Loucy (cell line): ENCODE results near the gene CDC14A.

ENCODE experiments used
- H2AFZ ChIP-seq: fragments of 200-600 bp; sonication (generic); 2 replicates; pipeline ENCODE4 v1.6.0; 2016; ENCODE audit warnings: antibody characterized with exemption, mild to moderate bottlenecking, low read length, moderate library complexity
- H3F3A ChIP-seq: fragments of 200-600 bp; 2 replicates; pipeline ENCODE4 v1.6.0; 2016; ENCODE audit warnings: antibody characterized with exemption, low read depth, mild to moderate bottlenecking
- H3K27me3 ChIP-seq: fragments of 200-600 bp; sonication (generic); 2 replicates; pipeline ENCODE4 v1.6.1; 2014; ENCODE audit warnings: low read length, mild to moderate bottlenecking; ENCODE audit not compliant: insufficient read depth, poor library complexity, severe bottlenecking
- H3K36me3 ChIP-seq: fragments of 200-600 bp; sonication (generic); 2 replicates; pipeline ENCODE4 v1.6.1; 2016; ENCODE audit warnings: low read length; ENCODE audit not compliant: insufficient read depth
- H3K4me1 ChIP-seq: fragments of 200-600 bp; sonication (generic); 2 replicates; pipeline ENCODE4 v1.5.1; 2014; ENCODE audit warnings: low read length, mild to moderate bottlenecking; ENCODE audit not compliant: insufficient read depth, poor library complexity, severe bottlenecking
- H3K4me2 ChIP-seq: fragments of 200-600 bp; sonication (generic); 2 replicates; pipeline ENCODE4 v1.6.0; 2014; ENCODE audit warnings: antibody characterized with exemption, low read length, low read depth, mild to moderate bottlenecking; ENCODE audit not compliant: poor library complexity, severe bottlenecking
- H3K4me3 ChIP-seq: fragments of 200-600 bp; sonication (generic); 2 replicates; pipeline ENCODE4 v1.5.1; 2014; ENCODE audit warnings: low read length, mild to moderate bottlenecking, mixed read lengths; ENCODE audit not compliant: poor library complexity, severe bottlenecking
- H3K79me2 ChIP-seq: fragments of 200-600 bp; sonication (generic); 2 replicates; pipeline ENCODE4 v1.6.1; 2014; ENCODE audit warnings: low read length; ENCODE audit not compliant: insufficient read depth
- H3K9ac ChIP-seq: fragments of 200-600 bp; sonication (generic); 2 replicates; pipeline ENCODE4 v1.6.0; 2014; ENCODE audit warnings: mild to moderate bottlenecking, low read depth, low read length, moderate library complexity; ENCODE audit not compliant: poor library complexity, severe bottlenecking
- H3K9me2 ChIP-seq: fragments of 200-600 bp; sonication (generic); replicated peaks from 2 replicates; pipeline ENCODE4 v1.6.1; 2016; ENCODE audit warnings: low read depth, low read length, mixed read lengths
- H3K9me3 ChIP-seq: fragments of 200-600 bp; sonication (generic); 2 replicates; pipeline ENCODE4 v1.6.1; 2014; ENCODE audit warnings: mild to moderate bottlenecking, antibody characterized with exemption, low read length, low read depth; ENCODE audit not compliant: insufficient read depth
- H4K20me1 ChIP-seq: fragments of 200-600 bp; sonication (generic); 2 replicates; pipeline ENCODE4 v1.6.0; 2014; ENCODE audit warnings: antibody characterized with exemption, low read length, mild to moderate bottlenecking; ENCODE audit not compliant: insufficient read depth, poor library complexity, severe bottlenecking
- CTCF ChIP-seq: fragments of 200-600 bp; sonication (generic); conservative IDR thresholded peaks from 2 replicates; pipeline ENCODE4 v1.5.1; 2014; ENCODE audit warnings: mild to moderate bottlenecking, antibody characterized with exemption, low read length
- EZH2phosphoT487 ChIP-seq: fragments of 200-600 bp; IDR thresholded peaks from 2 replicates; pipeline ENCODE4 v1.6.1; 2018; ENCODE audit warnings: antibody characterized with exemption, mild to moderate bottlenecking, moderate library complexity, borderline replicate concordance

The CDC14A gene

GRCh38 chr1:100536031-100536430 lies 183.7 kb downstream of the CDC14A start:
- H3F3A ChIP-seq = no peaks in the 10 kb centered on the region
- no peaks in the 10 kb centered on the region for H3K36me3 ChIP-seq
- no peak overlapping the region for H3K9ac ChIP-seq
- no peaks in the 10 kb centered on the region for H3K27me3 ChIP-seq
- H3K4me3 ChIP-seq = no peak overlapping the region
- H3K4me1 ChIP-seq = peaks cover 35% of the 10 kb centered on the region
- no peak overlapping the region for H3K4me2 ChIP-seq
- H4K20me1 ChIP-seq = no peaks in the 10 kb centered on the region
- TF ChIP-seq CTCF (no peak), EZH2phosphoT487 (no peak)
- H3K79me2 ChIP-seq = no peaks in the 10 kb centered on the region
- no peak overlapping the region for H2AFZ ChIP-seq
- H3K9me2 ChIP-seq = no peaks in the 10 kb centered on the region
- H3K9me3 ChIP-seq = no peaks in the 10 kb centered on the region

- Histone ChIP-seq H3K4me3 (peak overlapping the region; percentile 65), H3K9ac (peak overlapping the region; percentile 46), H3F3A (no peaks in the 10 kb centered on the region), H3K4me1 (peaks cover 13% of the 10 kb centered on the region), H2AFZ (peak overlapping the region; percentile 84), H3K36me3 (no peaks in the 10 kb centered on the region), H3K4me2 (peak overlapping the region; percentile 61), H3K79me2 (no peaks in the 10 kb centered on the region), H4K20me1 (no peaks in the 10 kb centered on the region), H3K27me3 (no peaks in the 10 kb centered on the region), H3K9me3 (no peaks in the 10 kb centered on the region), H3K9me2 (no peaks in the 10 kb centered on the region)
- TF ChIP-seq EZH2phosphoT487 = no peak
- TF ChIP-seq CTCF = peak; percentile 34
Observed at GRCh38 chr1:100538913-100539835, 186.9 kb downstream of the CDC14A start.

GRCh38 chr1:100539836-100540536 lies 187.7 kb downstream of the CDC14A start:
- Histone ChIP-seq H3K4me2 (peak overlapping the region; percentile 19), H3K36me3 (no peaks in the 10 kb centered on the region), H3K9ac (no peak overlapping the region), H3K4me3 (peak overlapping the region; percentile 25), H3K27me3 (no peaks in the 10 kb centered on the region), H4K20me1 (no peaks in the 10 kb centered on the region), H3K9me2 (no peaks in the 10 kb centered on the region), H3K9me3 (no peaks in the 10 kb centered on the region), H3K4me1 (peaks cover 10% of the 10 kb centered on the region), H2AFZ (no peak overlapping the region; the same call in 1 of the 2 replicates), H3F3A (no peaks in the 10 kb centered on the region), H3K79me2 (no peaks in the 10 kb centered on the region)
- TF ChIP-seq EZH2phosphoT487 = no peak
- no peak for TF ChIP-seq CTCF
